Keratinocyte (primary cell): ENCODE measurements around the gene LMAN2L. TPM values are rescaled to one million over a fixed set of nuclear protein-coding genes. Genes with fewer than 3 reads are reported as not detected.

Source experiments
- DNase-seq: peaks from one replicate; pipeline ENCODE4 v3.0.0-alpha.2; 2011; ENCODE audit warnings: low read depth, missing footprints, low spot score
- FAIRE-seq: peaks from 2 replicates; lab custom pipeline; 2011; peaks lifted over from hg19 to GRCh38; lab: Jason Lieb, UNC
- H2AFZ ChIP-seq: 2 replicates; pipeline ENCODE4 v1.6.0; 2012; ENCODE audit warnings: low read length, control low read depth, inconsistent platforms; ENCODE audit not compliant: control insufficient read depth
- H3K27ac ChIP-seq: 2 replicates; pipeline ENCODE4 v1.5.1; 2011; ENCODE audit warnings: low read length; ENCODE audit not compliant: control insufficient read depth, insufficient read depth
- H3K27me3 ChIP-seq: 3 replicates; pipeline ENCODE4 v1.6.0; 2011; ENCODE audit warnings: low read length; ENCODE audit not compliant: control insufficient read depth, insufficient read depth; ENCODE audit errors: extremely low read depth
- H3K36me3 ChIP-seq, 2 experiments: 2 replicates in 1 of 2; 3 replicates in 1 of 2; pipeline ENCODE4 v1.5.1; 2011; ENCODE audit warnings: low read length in 2 of 2, mild to moderate bottlenecking in 1 of 2; ENCODE audit not compliant: control insufficient read depth in 2 of 2, insufficient read depth in 2 of 2; ENCODE audit errors: extremely low read depth in 1 of 2
- H3K4me1 ChIP-seq: 3 replicates; pipeline ENCODE4 v1.5.1; 2011; ENCODE audit warnings: low read length; ENCODE audit not compliant: control insufficient read depth, insufficient read depth; ENCODE audit errors: extremely low read depth
- H3K4me2 ChIP-seq: 3 replicates; pipeline ENCODE4 v1.6.0; 2011; ENCODE audit warnings: low read depth, low read length; ENCODE audit not compliant: control insufficient read depth, insufficient read depth; ENCODE audit errors: extremely low read depth
- H3K4me3 ChIP-seq, 3 experiments: fragments of 200-600 bp in 1 of 3; sonication (generic) in 1 of 3; 2 replicates in 2 of 3; 3 replicates in 1 of 3; pipeline ENCODE4 v1.5.1; 2011 to 2016; ENCODE audit warnings: low read length in 3 of 3, mild to moderate bottlenecking in 3 of 3, control low read depth in 2 of 3, inconsistent platforms in 1 of 3, low read depth in 1 of 3, mixed read lengths in 1 of 3, mixed run types in 1 of 3, moderate library complexity in 1 of 3; ENCODE audit not compliant: control insufficient read depth in 2 of 3, insufficient read depth in 2 of 3; ENCODE audit errors: extremely low read depth in 1 of 3
- H3K79me2 ChIP-seq: 2 replicates; pipeline ENCODE4 v1.6.0; 2012; ENCODE audit warnings: low read length; ENCODE audit not compliant: control insufficient read depth, insufficient read depth
- H3K9ac ChIP-seq: 3 replicates; pipeline ENCODE4 v1.6.0; 2011; ENCODE audit warnings: low read length; ENCODE audit not compliant: control insufficient read depth, insufficient read depth; ENCODE audit errors: extremely low read depth
- H3K9me1 ChIP-seq: 3 replicates; pipeline ENCODE4 v1.6.0; 2011; ENCODE audit warnings: low read length; ENCODE audit not compliant: control insufficient read depth, insufficient read depth; ENCODE audit errors: extremely low read depth
- H3K9me3 ChIP-seq: 2 replicates; pipeline ENCODE4 v1.5.1; 2012; ENCODE audit warnings: low read depth, low read length; ENCODE audit not compliant: control insufficient read depth
- H4K20me1 ChIP-seq: 3 replicates; pipeline ENCODE4 v1.6.0; 2011; ENCODE audit warnings: low read length; ENCODE audit not compliant: control insufficient read depth, insufficient read depth; ENCODE audit errors: extremely low read depth
- EZH2 ChIP-seq: IDR thresholded peaks from one replicate; pipeline ENCODE4 v1.6.1; 2012; ENCODE audit warnings: inconsistent platforms, mild to moderate bottlenecking, low read length, moderate library complexity
- dilution Hi-C: fragments of 300-500 bp; cut with MboI; formaldehyde crosslinking; loops from one replicate; pipeline ENCODE4 v1.7.0; 2020; ENCODE audit warnings: low sequenced_read_pairs; ENCODE audit not compliant: extremely low pct_ligation_motif_present
- polyA plus RNA-seq, 5 experiments: library from polyadenylated mRNA; depleted of rRNA in 3 of 5; stranded (reverse) in 3 of 5; stranded (forward) in 1 of 5; unstranded in 1 of 5; fragments of >200 nt; gene quantifications; 1 replicate in 1 of 5; 2 replicates in 3 of 5; 3 replicates in 1 of 5; pipeline versions ENCODE4 v1.2.1 to v1.2.3, GENCODE V29; 2011 to 2012; ENCODE audit warnings: missing spikeins in 2 of 5, low read depth in 1 of 5, low replicate concordance in 1 of 5
- TF ChIP-seq, protein P1 (sequence below), 3 experiments: IDR thresholded peaks in 1 of 3; conservative IDR thresholded peaks in 1 of 3; optimal IDR thresholded peaks in 1 of 3; 2 replicates in 2 of 3; 3 replicates in 1 of 3; pipeline versions ENCODE3 to v1.5.1; 2011; ENCODE audit warnings: low read length in 3 of 3, mild to moderate bottlenecking in 3 of 3, moderate library complexity in 2 of 3, control low read depth in 1 of 3, inconsistent platforms in 1 of 3; ENCODE audit not compliant: insufficient read depth in 2 of 3; ENCODE audit errors: extremely low read depth in 1 of 3

LMAN2L gene
- polyA plus RNA-seq, 1 donor (not counting 4 experiments of a cell fraction or from before 2014, with no cell fraction given): 20.7 TPM

DNA sequence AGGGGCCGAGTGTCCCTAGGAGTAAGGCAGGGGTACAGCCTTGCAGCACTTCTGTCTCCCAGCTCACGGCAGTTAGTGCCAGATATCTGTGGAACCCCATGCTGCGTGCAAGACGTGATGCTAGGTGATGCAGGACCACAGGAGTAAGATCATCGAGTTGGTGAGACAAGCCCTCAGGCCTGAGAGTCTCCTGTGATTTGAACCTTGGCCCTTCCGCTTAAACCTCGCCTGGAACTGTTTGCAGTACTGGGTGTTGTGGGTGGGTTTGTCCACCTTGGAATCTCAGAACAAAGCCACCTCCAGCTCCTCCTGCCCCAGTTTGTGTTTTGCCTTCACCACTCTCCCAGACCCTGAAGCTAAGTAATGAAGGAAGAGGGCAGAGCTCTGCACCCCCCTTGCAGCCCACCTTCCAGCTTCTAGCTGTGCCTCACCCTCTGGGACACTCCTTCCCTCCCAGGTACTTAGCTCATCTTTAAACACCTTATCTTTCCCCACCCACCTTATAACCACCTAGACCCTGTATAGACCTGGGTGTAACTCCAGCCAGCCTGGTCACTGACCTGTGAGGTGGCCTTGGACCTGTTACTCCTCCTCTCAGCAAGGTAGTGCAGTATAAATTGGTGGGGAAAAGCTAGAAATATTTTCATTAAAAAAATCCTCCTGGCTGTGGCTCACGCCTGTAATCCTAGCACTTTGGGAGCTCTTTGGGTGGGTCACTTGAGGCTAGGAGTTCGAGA, 27.4 kb upstream of the LMAN2L start:
- no peak overlapping the region for H3K4me2 ChIP-seq
- TF ChIP-seq EZH2: no peak
- DNase-seq (no peak), FAIRE-seq (no peak)
- H2AFZ ChIP-seq: no peak overlapping the region
- no peak overlapping the region for H3K27ac ChIP-seq
- H3K9ac ChIP-seq: no peak overlapping the region
- peaks cover 44% of the 10 kb centered on the region for H3K4me1 ChIP-seq
- no peaks in the 10 kb centered on the region for H3K27me3 ChIP-seq
- dilution Hi-C loops: no loop called here
- H3K9me1 ChIP-seq: no peaks in the 10 kb centered on the region
- H3K79me2 ChIP-seq: no peaks in the 10 kb centered on the region
- no peaks in the 10 kb centered on the region for H3K9me3 ChIP-seq
- no peak overlapping the region for H3K4me3 ChIP-seq
- no peaks in the 10 kb centered on the region for H3K36me3 ChIP-seq
- no peaks in the 10 kb centered on the region for H4K20me1 ChIP-seq

DNA sequence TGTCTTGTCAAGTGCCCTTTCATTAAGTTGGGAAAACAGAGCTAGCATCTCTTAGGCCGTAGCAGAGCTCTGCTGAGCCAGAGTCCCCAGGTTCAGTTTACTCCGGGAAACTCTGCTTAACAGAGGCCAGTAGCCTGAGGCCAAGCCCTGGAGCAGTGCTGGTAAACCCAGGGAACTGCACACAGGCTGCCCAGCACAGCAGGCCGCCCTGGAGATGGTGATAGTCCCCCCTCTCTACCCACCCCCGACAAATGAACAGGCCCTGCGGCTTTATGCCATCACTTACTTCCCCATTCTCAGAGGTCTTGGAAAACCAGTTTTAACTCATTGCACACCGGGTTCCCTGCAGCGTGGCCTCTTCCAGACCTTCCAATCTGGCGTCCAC, 24.4 kb upstream of the LMAN2L start:
- Histone ChIP-seq H3K79me2 (no peaks in the 10 kb centered on the region), H3K4me1 (peaks cover 51% of the 10 kb centered on the region), H2AFZ (peak overlapping the region; percentile 23), H4K20me1 (no peaks in the 10 kb centered on the region), H3K27ac (no peak overlapping the region), H3K27me3 (no peaks in the 10 kb centered on the region), H3K4me2 (peak overlapping the region; percentile 88), H3K9me1 (no peaks in the 10 kb centered on the region), H3K4me3 (peak overlapping the region in 2 of 3 experiments; percentile 48 to 49), H3K9ac (peak overlapping the region; percentile 16), H3K36me3 (no peaks in the 10 kb centered on the region), H3K9me3 (no peaks in the 10 kb centered on the region)
- DNase-seq (no peak), FAIRE-seq (no peak)
- no peak for TF ChIP-seq EZH2
- TF ChIP-seq, protein P1, sequence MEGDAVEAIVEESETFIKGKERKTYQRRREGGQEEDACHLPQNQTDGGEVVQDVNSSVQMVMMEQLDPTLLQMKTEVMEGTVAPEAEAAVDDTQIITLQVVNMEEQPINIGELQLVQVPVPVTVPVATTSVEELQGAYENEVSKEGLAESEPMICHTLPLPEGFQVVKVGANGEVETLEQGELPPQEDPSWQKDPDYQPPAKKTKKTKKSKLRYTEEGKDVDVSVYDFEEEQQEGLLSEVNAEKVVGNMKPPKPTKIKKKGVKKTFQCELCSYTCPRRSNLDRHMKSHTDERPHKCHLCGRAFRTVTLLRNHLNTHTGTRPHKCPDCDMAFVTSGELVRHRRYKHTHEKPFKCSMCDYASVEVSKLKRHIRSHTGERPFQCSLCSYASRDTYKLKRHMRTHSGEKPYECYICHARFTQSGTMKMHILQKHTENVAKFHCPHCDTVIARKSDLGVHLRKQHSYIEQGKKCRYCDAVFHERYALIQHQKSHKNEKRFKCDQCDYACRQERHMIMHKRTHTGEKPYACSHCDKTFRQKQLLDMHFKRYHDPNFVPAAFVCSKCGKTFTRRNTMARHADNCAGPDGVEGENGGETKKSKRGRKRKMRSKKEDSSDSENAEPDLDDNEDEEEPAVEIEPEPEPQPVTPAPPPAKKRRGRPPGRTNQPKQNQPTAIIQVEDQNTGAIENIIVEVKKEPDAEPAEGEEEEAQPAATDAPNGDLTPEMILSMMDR (optimal IDR thresholded peaks at IDR 0.05 in 1 of 3, IDR thresholded peaks at IDR 0.05 in 1 of 3, conservative IDR thresholded peaks at IDR 0.05 in 1 of 3; ENCODE audit: extremely low read depth in 1 of 3, insufficient read depth in 2 of 3, low read length in 3 of 3): no peak
- dilution Hi-C loops: no loop called here
